ENCODE data around the gene DRAP1.
A peak's percentile ranks its signal among the peaks of the same experiment; 100 is the strongest.

Gene DRAP1

GRCh38 chr11:65919141-65919572, at the start of gene DRAP1:
TSS of gene DRAP1 (plus strand) at chr11:65919426. CDS start at chr11:65919502, 76 bp downstream.
- peak; percentile 97 to 98 for DNase-seq (ENCODE audit: low read depth in 2 of 2)

- DNase-seq (ENCODE audit: low read depth in 2 of 2): no peak
These were observed 49.5 kb upstream of the DRAP1 start for GRCh38 chr11:65869643-65870306.

- no peak for DNase-seq (ENCODE audit: low read depth in 2 of 2)
These were observed 48.9 kb upstream of the DRAP1 start for GRCh38 chr11:65870307-65870658.

GRCh38 chr11:65870706-65871681, 48.2 kb upstream of the DRAP1 start:
- no peak for DNase-seq (ENCODE audit: low read depth in 2 of 2)

DNA sequence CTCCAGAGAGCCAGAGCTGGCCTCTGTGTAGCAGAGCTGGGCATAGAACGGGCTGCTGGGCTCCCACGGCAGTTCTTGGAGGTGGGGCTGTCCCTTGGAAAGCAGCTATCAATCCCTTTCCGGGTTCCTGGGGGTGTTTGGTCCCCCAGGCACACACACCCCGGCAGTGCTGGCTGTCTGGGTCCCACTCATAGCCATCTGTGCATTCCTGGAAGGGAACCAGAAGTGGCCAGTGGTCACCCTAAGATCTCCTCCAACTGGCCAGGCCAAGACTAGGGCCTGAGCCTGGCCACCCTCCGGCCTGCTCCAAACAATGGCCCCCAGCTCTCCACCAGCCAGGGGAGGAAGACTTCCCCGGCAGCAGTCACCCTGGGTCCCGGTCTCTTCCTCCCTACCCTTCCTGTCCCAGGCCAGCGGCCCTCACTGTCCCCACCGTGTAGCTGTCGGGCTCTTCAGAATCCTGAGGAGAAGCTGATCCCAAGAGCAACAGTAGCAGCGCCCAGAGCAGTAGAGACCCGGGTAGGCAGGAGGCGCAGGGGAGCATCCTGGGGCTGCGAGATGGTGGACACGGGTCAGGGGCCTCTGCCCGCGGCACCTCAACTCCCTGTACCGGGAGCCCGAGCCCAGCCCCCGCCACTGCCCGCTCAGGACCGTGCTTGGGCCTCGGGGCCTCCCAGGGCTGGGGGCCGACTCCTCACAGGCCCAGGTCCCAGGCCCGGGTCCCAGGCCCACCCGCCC, 47.2 kb upstream of the DRAP1 start:
- no peak for DNase-seq (ENCODE audit: low read depth in 2 of 2)

DNA sequence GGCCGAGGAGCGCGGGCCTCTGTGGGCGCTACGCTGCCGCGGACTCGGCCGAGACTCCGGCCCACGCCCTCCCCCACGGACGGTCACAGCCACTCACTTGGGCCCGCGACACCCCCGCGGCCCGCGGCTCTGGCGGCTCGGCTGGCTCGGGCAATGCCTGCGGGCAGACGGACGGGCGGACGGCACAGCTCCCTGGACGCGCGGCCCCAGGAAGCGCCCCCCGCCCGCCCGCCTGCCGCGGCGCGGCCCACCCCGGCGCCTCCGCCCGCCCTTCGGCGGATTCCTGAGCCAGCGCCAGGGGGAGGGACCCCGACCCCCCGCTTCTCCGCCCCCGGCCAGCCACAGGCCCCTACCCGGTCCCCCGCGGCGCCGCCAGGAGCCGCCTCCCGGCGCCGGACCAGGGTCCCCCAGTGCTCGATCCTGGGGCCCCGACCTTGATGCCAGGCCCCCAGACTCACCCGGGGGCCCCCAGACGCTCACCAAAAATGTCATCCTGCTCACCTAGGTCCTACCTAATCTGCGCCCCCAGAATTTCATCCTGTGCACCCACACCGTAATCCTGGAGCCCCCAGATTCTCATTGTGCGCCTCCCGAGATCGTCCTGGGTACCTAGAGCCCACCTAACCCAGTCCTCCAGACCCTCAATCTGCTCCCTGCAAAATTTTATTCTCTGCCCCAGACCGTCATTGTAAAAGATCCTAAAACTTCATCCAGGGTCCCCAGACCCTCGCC, 46.5 kb upstream of the DRAP1 start, which contains the start of gene EFEMP2:
EFEMP2 (minus strand) TSS at position 215 of the 732 bp plus-strand sequence. CDS start 446 bp downstream, outside the sequence.
- DNase-seq (ENCODE audit: low read depth in 2 of 2): no peak

DNA sequence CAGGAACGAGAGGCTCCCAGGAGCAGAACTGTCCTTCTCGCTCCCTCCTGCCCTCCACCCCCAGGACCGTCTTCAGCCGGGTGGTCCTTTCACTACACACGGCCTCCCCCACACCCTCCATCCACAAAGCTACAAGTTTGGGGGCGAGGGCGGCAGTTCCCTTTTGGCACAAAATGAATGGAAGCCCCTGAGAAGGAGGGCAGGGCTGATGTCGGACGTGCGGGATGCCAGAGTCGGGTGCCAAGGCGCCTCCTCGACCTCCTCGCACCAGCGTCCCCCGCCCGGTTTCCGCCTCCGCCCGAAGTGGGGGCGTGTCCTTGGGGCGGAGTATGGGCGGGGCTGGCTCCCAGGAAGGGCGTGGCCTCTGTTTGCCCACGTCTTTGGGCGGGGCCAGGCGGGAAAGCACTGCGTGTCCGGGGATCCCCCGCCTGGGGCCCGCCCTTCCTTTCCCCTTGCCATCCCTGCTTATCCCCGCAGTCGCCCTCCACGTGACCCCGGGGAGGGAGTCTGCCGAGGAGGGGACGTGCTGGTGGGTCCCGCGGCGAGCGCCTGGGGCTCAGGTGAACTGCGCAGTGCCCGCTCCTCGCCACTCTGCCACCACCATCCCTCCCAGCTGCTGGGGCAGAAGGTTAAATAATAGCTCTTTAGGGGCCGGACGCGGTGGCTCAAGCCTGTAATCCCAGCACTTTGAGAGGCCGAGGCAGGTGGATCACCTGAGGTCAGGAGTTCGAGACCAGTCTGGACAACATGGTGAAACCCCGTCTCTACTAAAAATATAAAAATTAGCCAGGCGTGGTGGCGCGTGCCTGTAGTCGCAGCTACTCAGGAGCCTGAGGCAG, 45.7 kb upstream of the DRAP1 start:
- DNase-seq (ENCODE audit: low read depth in 2 of 2): peak; percentile 92 to 94

GRCh38 chr11:65879617-65880016, 39.6 kb upstream of the DRAP1 start, which contains the start of gene CTSW:
TSS of gene CTSW (plus strand) at chr11:65879837. CDS start at chr11:65879855, 18 bp downstream.
- DNase-seq (ENCODE audit: low read depth in 2 of 2): no peak

DNA sequence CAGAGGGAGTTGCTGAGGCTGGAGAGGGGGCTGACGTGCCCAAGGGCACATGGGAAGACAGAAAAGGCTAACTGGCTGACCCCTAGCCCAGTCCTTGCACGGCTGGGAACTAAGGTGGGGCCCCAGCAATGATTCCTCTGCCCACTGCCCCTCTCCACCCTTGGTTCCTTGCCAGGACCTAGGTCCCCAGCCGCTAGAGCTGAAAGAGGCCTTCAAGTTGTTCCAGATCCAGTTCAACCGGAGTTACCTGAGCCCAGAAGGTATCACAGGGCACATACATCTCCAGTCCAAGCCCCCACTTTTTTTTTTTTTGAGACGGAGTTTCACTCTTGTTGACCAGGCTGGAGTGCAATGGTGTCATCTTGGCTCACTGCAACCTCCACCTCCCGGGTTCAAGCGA, 39.2 kb upstream of the DRAP1 start:
- no peak for DNase-seq (ENCODE audit: low read depth in 2 of 2)

GRCh38 chr11:65880844-65881421, 38.3 kb upstream of the DRAP1 start:
- DNase-seq (ENCODE audit: low read depth in 2 of 2): no peak

DNA sequence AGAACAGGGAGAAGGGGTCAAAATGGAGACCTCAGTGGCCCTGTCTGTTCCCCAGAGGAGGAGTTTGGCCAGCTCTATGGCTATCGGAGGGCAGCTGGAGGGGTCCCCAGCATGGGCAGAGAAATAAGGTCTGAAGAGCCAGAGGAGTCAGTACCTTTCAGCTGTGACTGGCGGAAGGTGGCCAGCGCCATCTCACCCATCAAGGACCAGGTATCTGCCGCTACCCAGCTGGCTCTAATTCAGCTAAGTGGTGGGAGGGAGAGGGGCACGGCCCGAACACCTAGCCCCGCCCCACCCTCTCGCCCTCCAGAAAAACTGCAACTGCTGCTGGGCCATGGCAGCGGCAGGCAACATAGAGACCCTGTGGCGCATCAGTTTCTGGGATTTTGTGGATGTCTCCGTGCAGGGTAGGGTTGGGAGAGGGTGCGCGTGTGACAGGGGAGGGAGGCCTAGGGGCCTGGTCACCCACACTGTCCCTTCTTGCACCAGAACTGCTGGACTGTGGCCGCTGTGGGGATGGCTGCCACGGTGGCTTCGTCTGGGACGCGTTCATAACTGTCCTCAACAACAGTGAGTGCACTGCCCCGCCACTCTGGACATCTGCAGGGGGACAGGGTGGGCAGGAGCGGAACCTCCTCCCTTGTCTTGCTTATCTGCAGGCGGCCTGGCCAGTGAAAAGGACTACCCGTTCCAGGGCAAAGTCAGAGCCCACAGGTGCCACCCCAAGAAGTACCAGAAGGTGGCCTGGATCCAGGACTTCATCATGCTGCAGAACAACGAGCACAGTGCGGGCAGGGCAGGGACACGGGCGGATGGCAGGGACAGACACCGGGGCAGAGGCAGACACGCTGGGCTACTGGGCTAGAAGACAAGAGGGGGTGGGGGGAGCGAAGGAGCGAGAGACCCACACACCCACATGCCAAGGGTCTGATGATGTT, 36.8 kb upstream of the DRAP1 start:
- no peak for DNase-seq (ENCODE audit: low read depth in 2 of 2)

DNA sequence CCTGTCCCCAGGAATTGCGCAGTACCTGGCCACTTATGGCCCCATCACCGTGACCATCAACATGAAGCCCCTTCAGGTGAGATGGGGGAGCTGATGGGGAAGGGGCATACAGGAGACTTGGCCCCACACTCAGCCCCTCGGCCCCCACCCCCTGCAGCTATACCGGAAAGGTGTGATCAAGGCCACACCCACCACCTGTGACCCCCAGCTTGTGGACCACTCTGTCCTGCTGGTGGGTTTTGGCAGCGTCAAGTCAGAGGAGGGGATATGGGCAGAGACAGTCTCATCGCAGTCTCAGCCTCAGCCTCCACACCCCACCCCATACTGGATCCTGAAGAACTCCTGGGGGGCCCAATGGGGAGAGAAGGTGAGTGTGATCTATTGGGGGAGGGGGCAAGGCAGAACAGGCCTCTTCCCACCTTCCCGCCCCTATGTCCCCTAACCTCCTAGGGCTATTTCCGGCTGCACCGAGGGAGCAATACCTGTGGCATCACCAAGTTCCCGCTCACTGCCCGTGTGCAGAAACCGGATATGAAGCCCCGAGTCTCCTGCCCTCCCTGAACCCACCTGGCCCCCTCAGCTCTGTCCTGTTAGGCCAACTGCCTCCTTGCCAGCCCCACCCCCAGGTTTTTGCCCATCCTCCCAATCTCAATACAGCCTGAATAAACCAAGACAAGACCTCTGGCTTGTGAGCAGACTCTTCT, 36.0 kb upstream of the DRAP1 start:
- DNase-seq (ENCODE audit: low read depth in 2 of 2): no peak

DNA sequence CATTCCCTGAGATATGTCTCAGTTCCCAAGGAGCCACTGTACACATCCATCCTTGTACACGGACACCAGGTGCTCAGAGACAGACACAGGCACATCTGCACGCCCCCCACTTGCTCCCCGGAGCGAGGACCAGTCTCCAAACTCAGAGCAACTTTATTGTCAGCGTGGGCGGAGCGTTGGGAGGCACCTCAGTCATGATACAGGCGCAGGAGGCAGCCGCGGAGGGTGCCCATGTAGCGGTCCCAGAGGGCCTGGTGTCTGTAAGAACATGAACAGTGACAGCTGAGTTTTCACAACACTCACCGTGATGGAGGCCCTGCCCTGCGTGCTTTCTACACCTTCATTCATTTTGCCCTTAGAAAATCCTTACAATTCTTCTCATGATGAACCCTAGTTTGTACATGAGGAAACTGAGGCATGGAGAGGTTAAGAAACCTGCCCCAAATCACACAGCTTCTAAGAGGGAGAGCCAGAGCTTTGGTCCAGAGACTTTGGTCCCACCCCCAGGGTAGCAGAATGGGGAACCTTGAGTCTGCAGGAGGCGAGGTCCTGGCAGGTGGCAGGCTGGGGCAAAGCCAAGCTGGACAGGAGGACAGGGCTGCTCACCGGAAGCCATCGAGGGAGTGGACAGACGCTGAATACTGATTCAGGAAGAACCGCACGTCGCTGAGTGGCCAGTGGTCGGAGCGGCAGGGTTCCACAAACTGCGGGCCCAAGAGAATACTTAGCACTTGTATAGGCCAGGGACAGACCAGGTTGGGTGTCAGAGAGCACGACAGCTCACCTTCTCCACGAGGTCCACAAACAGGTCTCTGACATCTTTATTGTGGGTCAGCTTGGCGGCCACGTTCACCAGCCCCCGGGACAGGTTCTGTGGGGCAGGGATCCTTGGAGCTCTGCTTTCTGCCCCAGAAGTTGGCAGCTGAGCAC, 35.2 kb upstream of the DRAP1 start:
- no peak for DNase-seq (ENCODE audit: low read depth in 2 of 2)

GRCh38 chr11:65884716-65885092, 34.5 kb upstream of the DRAP1 start:
- DNase-seq (ENCODE audit: low read depth in 2 of 2): peak in 1 of 2 experiments; percentile 74

DNA sequence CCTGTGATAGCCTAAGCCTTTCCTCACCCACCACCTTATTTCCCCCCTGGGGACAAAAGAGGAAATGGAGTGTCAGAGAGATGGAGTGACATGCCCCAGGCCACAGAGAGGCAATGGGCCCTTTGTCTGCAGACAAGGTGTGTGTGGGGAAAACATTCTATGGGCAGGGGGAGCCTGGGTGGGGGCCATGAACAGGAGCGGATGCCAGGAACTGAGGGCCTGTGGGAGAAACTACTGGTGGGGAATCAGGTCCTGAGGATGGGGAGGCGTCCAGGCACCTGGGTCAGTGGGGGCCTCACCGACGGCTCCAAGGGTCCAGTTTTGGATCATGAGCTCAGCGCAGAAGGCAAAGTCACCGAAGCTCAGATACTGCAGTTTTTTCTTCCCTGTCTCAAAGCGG, 34.0 kb upstream of the DRAP1 start:
- no peak for DNase-seq (ENCODE audit: low read depth in 2 of 2)

DNA sequence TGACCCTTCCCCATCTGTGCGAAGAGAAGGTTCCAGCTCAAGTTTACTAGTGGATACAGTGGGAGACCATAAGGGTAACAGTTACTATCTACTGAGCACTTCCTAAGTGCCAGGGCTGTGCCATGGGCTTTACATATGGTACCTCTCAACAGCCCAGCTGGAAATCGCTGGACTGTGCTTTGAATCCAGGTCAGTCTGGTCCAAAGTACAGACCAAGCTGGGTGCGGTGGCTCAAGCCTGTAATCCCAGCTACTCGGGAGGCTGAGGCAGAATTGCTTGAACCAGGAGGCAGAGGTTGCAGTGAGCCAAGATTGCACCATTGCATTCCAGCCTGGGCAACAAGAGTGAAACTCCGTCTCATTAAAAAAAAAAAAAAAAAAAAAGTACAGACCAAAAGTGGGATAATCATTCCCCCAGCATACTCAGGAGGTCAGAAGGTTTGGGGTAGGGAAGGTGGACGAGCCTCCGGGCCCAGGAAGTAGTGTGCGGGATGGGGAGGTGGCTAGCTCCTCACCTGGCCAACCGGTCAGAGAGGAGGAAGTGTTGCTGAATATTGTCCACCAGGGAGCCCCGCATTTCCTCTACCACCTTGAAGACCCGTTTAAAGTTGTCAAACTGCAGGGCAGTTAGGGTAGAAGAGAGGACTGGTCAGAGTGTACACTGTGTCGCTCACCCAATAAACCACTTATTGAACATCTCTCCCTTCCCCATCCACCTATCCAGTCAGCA, 33.3 kb upstream of the DRAP1 start:
- DNase-seq (ENCODE audit: low read depth in 2 of 2): no peak

All from stimulated activated CD4-positive, alpha-beta T cell treated with anti-CD3 and anti-CD28 coated beads, Interleukin-12 subunit alpha, Interleukin-12 subunit beta, amount 100 ng/mL, for 24 hours (primary cell).